ENCODE data around the gene UBE2G1. TPM values are rescaled to one million over a fixed set of nuclear protein-coding genes. Genes with fewer than 3 reads are reported as not detected.
A peak's percentile ranks its signal among the peaks of the same experiment; 100 is the strongest.

The UBE2G1 gene
- polyA plus RNA-seq, 1 experiment = 23.1 TPM

GRCh38 chr17:4250887-4251286 lies 115.6 kb downstream of the UBE2G1 start:
- CTCF ChIA-PET = interaction anchor here (1.1 to 4.2 kb wide), 5 partner anchors 10 to 38 kb away, joined by 3 to 27 read pairs (median 4); no protein-coding TSS in a partner anchor
- TF ChIP-seq CTCF (IDR thresholded peaks at IDR 0.05; ENCODE audit: insufficient read depth, low read depth, low read length) = no peak
- 0 out of 2 replicates have a peak, but pooled peaks cover 1% of the 10 kb centered on the region for H3K36me3 ChIP-seq (ENCODE audit: control insufficient read depth, insufficient read depth, low read length)
- no peak for DNase-seq (ENCODE audit: low read depth)
- no peak overlapping the region for H3K4me3 ChIP-seq (ENCODE audit: low read depth, low read length)
- H3K27me3 ChIP-seq (ENCODE audit: control insufficient read depth, insufficient read depth, low read length) = no peaks in the 10 kb centered on the region
- POLR2A ChIA-PET = no interaction called here

GRCh38 chr17:4249452-4250029 lies 116.9 kb downstream of the UBE2G1 start:
- no peaks in the 10 kb centered on the region for H3K27me3 ChIP-seq (ENCODE audit: control insufficient read depth, insufficient read depth, low read length)
- peak; percentile 59 for TF ChIP-seq CTCF (IDR thresholded peaks at IDR 0.05; ENCODE audit: insufficient read depth, low read depth, low read length)
- ChIA-PET CTCF (interaction anchor here (0.6 to 4.2 kb wide), 8 partner anchors 9 to 116 kb away, joined by 3 to 27 read pairs (median 6); no protein-coding TSS in a partner anchor), POLR2A (no interaction called here)
- H3K4me3 ChIP-seq (ENCODE audit: low read depth, low read length) = no peak overlapping the region
- 0 out of 2 replicates have a peak, but pooled peaks cover 1% of the 10 kb centered on the region for H3K36me3 ChIP-seq (ENCODE audit: control insufficient read depth, insufficient read depth, low read length)
- no peak for DNase-seq (ENCODE audit: low read depth)

- ChIA-PET POLR2A (no interaction called here), CTCF (interaction anchor here (1.2 to 4.2 kb wide), 9 partner anchors 8 to 33 kb away, joined by 3 to 27 read pairs (median 11); no protein-coding TSS in a partner anchor)
- TF ChIP-seq CTCF (IDR thresholded peaks at IDR 0.05; ENCODE audit: insufficient read depth, low read depth, low read length) = no peak
- no peak overlapping the region for H3K4me3 ChIP-seq (ENCODE audit: low read depth, low read length)
- DNase-seq (ENCODE audit: low read depth) = no peak
- H3K36me3 ChIP-seq (ENCODE audit: control insufficient read depth, insufficient read depth, low read length) = 0 out of 2 replicates have a peak, but pooled peaks cover 1% of the 10 kb centered on the region
- no peaks in the 10 kb centered on the region for H3K27me3 ChIP-seq (ENCODE audit: control insufficient read depth, insufficient read depth, low read length)
These were observed 117.8 kb downstream of the UBE2G1 start for GRCh38 chr17:4248504-4249277.

GRCh38 chr17:4247971-4248388 lies 118.5 kb downstream of the UBE2G1 start:
- Histone ChIP-seq H3K4me3 (ENCODE audit: low read depth, low read length) (no peak overlapping the region), H3K36me3 (ENCODE audit: control insufficient read depth, insufficient read depth, low read length) (0 out of 2 replicates have a peak, but pooled peaks cover 1% of the 10 kb centered on the region), H3K27me3 (ENCODE audit: control insufficient read depth, insufficient read depth, low read length) (no peaks in the 10 kb centered on the region)
- POLR2A ChIA-PET = no interaction called here
- no peak for DNase-seq (ENCODE audit: low read depth)
- CTCF ChIA-PET = interaction anchor here (1.2 to 3.2 kb wide), 5 partner anchors 8 to 32 kb away, joined by 3 to 11 read pairs (median 4); no protein-coding TSS in a partner anchor
- no peak for TF ChIP-seq CTCF (IDR thresholded peaks at IDR 0.05; ENCODE audit: insufficient read depth, low read depth, low read length)

- CTCF ChIA-PET = interaction anchor here (0.8 to 3.2 kb wide), 6 partner anchors 8 to 32 kb away, joined by 3 to 11 read pairs (median 4); no protein-coding TSS in a partner anchor
- POLR2A ChIA-PET = no interaction called here
- Histone ChIP-seq H3K36me3 (ENCODE audit: control insufficient read depth, insufficient read depth, low read length) (0 out of 2 replicates have a peak, but pooled peaks cover 1% of the 10 kb centered on the region), H3K4me3 (ENCODE audit: low read depth, low read length) (no peak overlapping the region), H3K27me3 (ENCODE audit: control insufficient read depth, insufficient read depth, low read length) (no peaks in the 10 kb centered on the region)
- DNase-seq (ENCODE audit: low read depth) = no peak
- no peak for TF ChIP-seq CTCF (IDR thresholded peaks at IDR 0.05; ENCODE audit: insufficient read depth, low read depth, low read length)
These were observed 119.0 kb downstream of the UBE2G1 start for GRCh38 chr17:4247361-4247970.

Data from BJ (cell line).